Activated CD4-positive, alpha-beta T cell treated with anti-CD3 and anti-CD28 coated beads for 36 hours (primary cell): ENCODE data around the gene OSBPL3. TPM values are rescaled to one million over a fixed set of nuclear protein-coding genes. Genes with fewer than 3 reads are reported as not detected.
A peak's percentile ranks its signal among the peaks of the same experiment; 100 is the strongest.
"Not testable (repeated sequence)": the region's sequence is repeated elsewhere in the genome, so short reads cannot be mapped to it uniquely, and the experiment has no call there.

ENCODE experiments used
- ATAC-seq: fragments of 200-7000 bp; cut with Tn5 transposase; one replicate; pipeline ENCODE4 v1.10.0; 2021; ENCODE audit warnings: mild to moderate bottlenecking, moderate library complexity
- CTCF ChIA-PET: fragments of 350-600 bp; sonication (Branson Sonifier 250); formaldehyde crosslinking; loops from one replicate; lab custom pipeline; 2021; ENCODE audit warnings: antibody characterized with exemption; lab: Charles Lee
- POLR2A ChIA-PET: fragments of 350-600 bp; sonication (Branson Sonifier 250); formaldehyde crosslinking; loops from one replicate; lab custom pipeline; 2021; ENCODE audit warnings: antibody characterized with exemption, inconsistent platforms; lab: Charles Lee
- DNase-seq: peaks from one replicate; pipeline ENCODE4 v3.0.0-alpha.2; 2020
- H3K27ac Mint-ChIP-seq: one replicate; pipeline ENCODE4 v1.8.0; 2021; ENCODE audit warnings: mixed read lengths
- H3K27me3 Mint-ChIP-seq: one replicate; pipeline ENCODE4 v1.8.0; 2021; ENCODE audit warnings: mixed read lengths
- H3K36me3 Mint-ChIP-seq: one replicate; pipeline ENCODE4 v1.8.0; 2021; ENCODE audit warnings: low read depth, mixed read lengths
- H3K4me1 Mint-ChIP-seq: one replicate; pipeline ENCODE4 v1.8.0; 2021; ENCODE audit warnings: mixed read lengths
- H3K4me3 Mint-ChIP-seq: one replicate; pipeline ENCODE4 v1.8.0; 2021; ENCODE audit warnings: mild to moderate bottlenecking, moderate library complexity, mixed read lengths
- H3K9me3 Mint-ChIP-seq: one replicate; pipeline ENCODE4 v1.8.0; 2021; ENCODE audit warnings: low read depth, mixed read lengths
- intact Hi-C, 2 experiments: fragments of 100-400 bp; cut with DNase I in 1 of 2; cut with micrococcal nuclease in 1 of 2; formaldehyde crosslinking; loops; one replicate each; pipeline versions ENCODE4 v1.14.2 to v1.15.1; 2022 to 2024; cut with DNase I, micrococcal nuclease
- total RNA-seq, 2 experiments: library from RNA; stranded (reverse); gene quantifications; one replicate each; pipeline ENCODE4 v1.2.3, GENCODE V29; 2021

Gene OSBPL3
- total RNA-seq, 2 experiments from 2014 or later, result 34.7 to 38.2 TPM

GRCh38 chr7:24907311-24907886 lies 72.6 kb downstream of the OSBPL3 start:
- peaks cover 43% of the 10 kb centered on the region for H3K4me1 Mint-ChIP-seq
- intact Hi-C loops, result loop anchor here (1.0 to 10.0 kb wide), 13 partner anchors 9 to 1313 kb away; partner anchors contain the start of genes CYCS (in 2 of the 2), CCDC126 (in 1 of the 2) and OSBPL3 (in 1 of the 2)
- H3K27ac Mint-ChIP-seq, result no peak overlapping the region
- no peak overlapping the region for H3K4me3 Mint-ChIP-seq
- no peaks in the 10 kb centered on the region for H3K27me3 Mint-ChIP-seq
- ChIA-PET CTCF (interaction anchor here (0.9 to 1.5 kb wide), 3 partner anchors 12 to 53 kb away, joined by 3 to 5 read pairs (median 3); no protein-coding TSS in a partner anchor), POLR2A (interaction anchor here (0.6 kb wide), 1 partner anchor 87 kb away, joined by 4 read pairs; no protein-coding TSS in a partner anchor)
- ATAC-seq (peak; percentile 85), DNase-seq (peak; percentile 47)
- H3K36me3 Mint-ChIP-seq, result peaks cover 16% of the 10 kb centered on the region
- H3K9me3 Mint-ChIP-seq, result no peaks in the 10 kb centered on the region

- no peaks in the 10 kb centered on the region for H3K9me3 Mint-ChIP-seq
- POLR2A ChIA-PET, result no interaction called here
- no peak overlapping the region for H3K27ac Mint-ChIP-seq
- peaks cover 43% of the 10 kb centered on the region for H3K4me1 Mint-ChIP-seq
- peak; percentile 25 for ATAC-seq
- no peaks in the 10 kb centered on the region for H3K27me3 Mint-ChIP-seq
- CTCF ChIA-PET, result no interaction called here
- DNase-seq, result peak; percentile 59
- peaks cover 16% of the 10 kb centered on the region for H3K36me3 Mint-ChIP-seq
- intact Hi-C loops, result loop anchor here (2.0 to 10.0 kb wide), 4 partner anchors 61 to 1311 kb away; partner anchors contain the start of genes CYCS (in 2 of the 2) and CCDC126 (in 1 of the 2)
- H3K4me3 Mint-ChIP-seq, result no peak overlapping the region
Observed at GRCh38 chr7:24905996-24906770, 73.8 kb downstream of the OSBPL3 start.

- H3K27me3 Mint-ChIP-seq, result not testable (repeated sequence)
Observed at GRCh38 chr7:24903992-24904391, 76.0 kb downstream of the OSBPL3 start.

GRCh38 chr7:24903559-24903958 lies 76.4 kb downstream of the OSBPL3 start:
- DNase-seq, result no peak
- peaks cover 48% of the 10 kb centered on the region for H3K4me1 Mint-ChIP-seq
- H3K9me3 Mint-ChIP-seq, result no peaks in the 10 kb centered on the region
- no peak overlapping the region for H3K4me3 Mint-ChIP-seq
- ChIA-PET CTCF (no interaction called here), POLR2A (no interaction called here)
- intact Hi-C loops, result loop anchor here in 1 of 2 experiments (10.0 kb wide), 1 partner anchor 1309 kb away; the partner anchor contains the start of gene CCDC126
- H3K27me3 Mint-ChIP-seq, result no peaks in the 10 kb centered on the region
- ATAC-seq, result no peak
- H3K27ac Mint-ChIP-seq, result no peak overlapping the region
- peaks cover 13% of the 10 kb centered on the region for H3K36me3 Mint-ChIP-seq

More at GRCh38 chr7:24903992-24904391, 76.0 kb downstream of the OSBPL3 start:
- ATAC-seq, DNase-seq, CTCF ChIA-PET, H3K4me3 Mint-ChIP-seq, H3K9me3 Mint-ChIP-seq, POLR2A ChIA-PET, H3K27ac Mint-ChIP-seq: not testable (repeated sequence)
- H3K36me3 Mint-ChIP-seq, result peaks cover 13% of the 10 kb centered on the region
- intact Hi-C loops, result loop anchor here in 1 of 2 experiments (10.0 kb wide), 1 partner anchor 1309 kb away; the partner anchor contains the start of gene CCDC126
- H3K4me1 Mint-ChIP-seq, result peaks cover 43% of the 10 kb centered on the region

- Mint-ChIP-seq H3K27me3 (no peaks in the 10 kb centered on the region), H3K4me3 (no peak overlapping the region), H3K9me3 (no peaks in the 10 kb centered on the region), H3K27ac (no peak overlapping the region), H3K36me3 (peaks cover 13% of the 10 kb centered on the region), H3K4me1 (peaks cover 52% of the 10 kb centered on the region)
- DNase-seq, result no peak
- intact Hi-C loops, result loop anchor here in 1 of 2 experiments (10.0 kb wide), 1 partner anchor 1308 kb away; the partner anchor contains the start of gene CCDC126
- ChIA-PET CTCF (no interaction called here), POLR2A (no interaction called here)
- no peak for ATAC-seq
Observed at GRCh38 chr7:24902931-24903330, 77.0 kb downstream of the OSBPL3 start.

GRCh38 chr7:24902276-24902675 lies 77.7 kb downstream of the OSBPL3 start:
- no peak overlapping the region for H3K4me3 Mint-ChIP-seq
- ATAC-seq, result no peak
- intact Hi-C loops, result loop anchor here in 1 of 2 experiments (10.0 kb wide), 1 partner anchor 1307 kb away; the partner anchor contains the start of gene CCDC126
- POLR2A ChIA-PET, result interaction anchor here (0.6 to 1.0 kb wide), 2 partner anchors 16 to 168 kb away, joined by 4 to 5 read pairs; no protein-coding TSS in a partner anchor
- DNase-seq, result no peak
- H3K9me3 Mint-ChIP-seq, result no peaks in the 10 kb centered on the region
- no peak overlapping the region for H3K27ac Mint-ChIP-seq
- no peaks in the 10 kb centered on the region for H3K27me3 Mint-ChIP-seq
- H3K36me3 Mint-ChIP-seq, result peaks cover 13% of the 10 kb centered on the region
- CTCF ChIA-PET, result interaction anchor here (1.2 to 1.5 kb wide), 2 partner anchors 10 to 62 kb away, joined by 3 read pairs; no protein-coding TSS in a partner anchor
- H3K4me1 Mint-ChIP-seq, result peaks cover 54% of the 10 kb centered on the region

GRCh38 chr7:24899905-24900304 lies 80.1 kb downstream of the OSBPL3 start:
- Mint-ChIP-seq H3K4me3 (no peak overlapping the region), H3K27ac (no peak overlapping the region), H3K9me3 (no peaks in the 10 kb centered on the region), H3K27me3 (no peaks in the 10 kb centered on the region), H3K4me1 (peaks cover 72% of the 10 kb centered on the region), H3K36me3 (peaks cover 6% of the 10 kb centered on the region)
- ChIA-PET POLR2A (no interaction called here), CTCF (interaction anchor here (1.0 to 1.3 kb wide), 4 partner anchors 11 to 28 kb away, joined by 3 to 4 read pairs (median 3); no protein-coding TSS in a partner anchor)
- intact Hi-C loops, result loop anchor here (2.0 to 10.0 kb wide), 2 partner anchors 17 to 1305 kb away; partner anchors contain the start of gene CCDC126 (in 1 of the 2)
- ATAC-seq (no peak), DNase-seq (no peak)

- Mint-ChIP-seq H3K27ac (peak overlapping the region; percentile 28), H3K27me3 (no peaks in the 10 kb centered on the region), H3K4me1 (peaks cover 74% of the 10 kb centered on the region), H3K4me3 (peak overlapping the region; percentile 0), H3K36me3 (peaks cover 7% of the 10 kb centered on the region), H3K9me3 (no peaks in the 10 kb centered on the region)
- peak; percentile 42 for ATAC-seq
- DNase-seq, result no peak
- ChIA-PET POLR2A (no interaction called here), CTCF (interaction anchor here (0.8 to 1.3 kb wide), 3 partner anchors 21 to 80 kb away, joined by 3 to 4 read pairs (median 4); no protein-coding TSS in a partner anchor)
- intact Hi-C loops, result loop anchor here in 1 of 2 experiments (2.0 kb wide), 1 partner anchor 16 kb away; no protein-coding TSS in a partner anchor
Observed at GRCh38 chr7:24899161-24899560, 80.8 kb downstream of the OSBPL3 start.

GRCh38 chr7:24898691-24899090 lies 81.3 kb downstream of the OSBPL3 start:
- ChIA-PET CTCF (interaction anchor here (0.8 to 1.0 kb wide), 2 partner anchors 21 to 80 kb away, joined by 3 to 4 read pairs; no protein-coding TSS in a partner anchor), POLR2A (interaction anchor here (0.6 kb wide), 1 partner anchor 109 kb away, joined by 3 read pairs; no protein-coding TSS in a partner anchor)
- H3K36me3 Mint-ChIP-seq, result peaks cover 7% of the 10 kb centered on the region
- H3K4me3 Mint-ChIP-seq, result peak overlapping the region; percentile 0
- H3K27ac Mint-ChIP-seq, result peak overlapping the region; percentile 28
- H3K4me1 Mint-ChIP-seq, result peaks cover 72% of the 10 kb centered on the region
- ATAC-seq, result peak; percentile 83
- DNase-seq, result no peak
- H3K9me3 Mint-ChIP-seq, result no peaks in the 10 kb centered on the region
- no peaks in the 10 kb centered on the region for H3K27me3 Mint-ChIP-seq
- intact Hi-C loops, result loop anchor here in 1 of 2 experiments (1.0 to 2.0 kb wide), 2 partner anchors 9 to 16 kb away; no protein-coding TSS in a partner anchor

- no peak overlapping the region for H3K4me3 Mint-ChIP-seq
- peaks cover 15% of the 10 kb centered on the region for H3K36me3 Mint-ChIP-seq
- H3K27me3 Mint-ChIP-seq, result no peaks in the 10 kb centered on the region
- DNase-seq, result no peak
- peak overlapping the region; percentile 26 for H3K27ac Mint-ChIP-seq
- ATAC-seq, result peak; percentile 60
- peaks cover 53% of the 10 kb centered on the region for H3K4me1 Mint-ChIP-seq
- H3K9me3 Mint-ChIP-seq, result no peaks in the 10 kb centered on the region
- ChIA-PET CTCF (interaction anchor here (0.7 to 1.8 kb wide), 4 partner anchors 9 to 198 kb away, joined by 3 to 6 read pairs (median 4); no protein-coding TSS in a partner anchor), POLR2A (interaction anchor here (0.6 to 1.2 kb wide), 2 partner anchors 83 to 84 kb away, joined by 3 read pairs; partner anchors contain the start of gene OSBPL3)
- intact Hi-C loops, result no loop called here
Observed at GRCh38 chr7:24896031-24896501, 83.9 kb downstream of the OSBPL3 start.
